DMS153 (cell line): ENCODE data around the gene IL23A.
"Not testable (repeated sequence)": the region's sequence is repeated elsewhere in the genome, so short reads cannot be mapped to it uniquely, and the experiment has no call there.

Experiments
- DNase-seq: peaks from one replicate; lab custom pipeline; 2025; lab: John Stamatoyannopoulos, UW

Gene IL23A, protein sequence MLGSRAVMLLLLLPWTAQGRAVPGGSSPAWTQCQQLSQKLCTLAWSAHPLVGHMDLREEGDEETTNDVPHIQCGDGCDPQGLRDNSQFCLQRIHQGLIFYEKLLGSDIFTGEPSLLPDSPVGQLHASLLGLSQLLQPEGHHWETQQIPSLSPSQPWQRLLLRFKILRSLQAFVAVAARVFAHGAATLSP

DNA sequence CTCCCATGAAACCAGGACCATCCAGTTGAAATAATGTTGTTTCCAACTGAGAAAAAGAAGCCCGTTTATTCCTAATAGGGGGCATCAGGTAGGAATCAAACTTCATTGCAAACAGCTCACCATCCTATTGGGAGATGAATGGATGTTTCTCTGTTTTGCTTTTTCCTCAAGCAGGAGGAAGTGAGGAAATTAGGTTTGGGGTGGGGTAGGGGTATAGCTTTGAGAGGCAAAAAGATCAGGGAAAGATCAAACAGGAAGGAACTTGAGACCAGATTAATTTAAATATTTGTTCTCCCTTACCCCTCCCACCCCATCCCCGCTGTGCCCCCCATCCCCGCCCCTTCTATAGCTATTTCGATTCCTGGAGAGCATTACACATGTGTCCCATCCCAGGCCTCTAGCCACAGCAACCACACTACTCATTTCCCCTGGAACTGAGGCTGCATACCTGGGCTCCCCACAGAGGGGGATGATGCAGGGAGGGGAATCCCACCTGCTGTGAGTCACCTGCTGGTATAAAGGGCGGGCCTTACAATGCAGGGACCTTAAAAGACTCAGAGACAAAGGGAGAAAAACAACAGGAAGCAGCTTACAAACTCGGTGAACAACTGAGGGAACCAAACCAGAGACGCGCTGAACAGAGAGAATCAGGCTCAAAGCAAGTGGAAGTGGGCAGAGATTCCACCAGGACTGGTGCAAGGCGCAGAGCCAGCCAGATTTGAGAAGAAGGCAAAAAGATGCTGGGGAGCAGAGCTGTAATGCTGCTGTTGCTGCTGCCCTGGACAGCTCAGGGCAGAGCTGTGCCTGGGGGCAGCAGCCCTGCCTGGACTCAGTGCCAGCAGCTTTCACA is at the start of gene IL23A:
TSS of gene IL23A (plus strand) at position 577 of the 850 bp plus-strand sequence. CDS start at position 738, 161 bp downstream.
- peak; percentile 43 for DNase-seq

DNA sequence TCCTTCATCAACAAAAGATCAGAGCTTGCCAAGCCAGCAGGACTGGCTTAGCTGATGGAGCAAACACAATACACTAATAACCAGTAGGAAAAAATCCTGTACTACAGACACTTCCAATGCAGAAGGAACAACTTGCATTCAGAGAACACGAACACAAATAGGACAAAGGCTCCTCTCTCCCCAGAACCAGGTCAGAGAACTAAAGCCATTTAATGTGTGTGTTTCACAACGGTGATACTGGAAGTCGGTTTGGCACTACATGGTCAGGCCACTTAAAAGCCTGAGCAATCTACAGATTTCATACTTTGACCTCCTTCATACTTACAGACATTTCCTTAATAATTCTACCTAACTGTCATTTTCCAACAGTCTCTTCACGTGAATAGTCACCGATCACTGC is 44.9 kb upstream of the IL23A start:
- DNase-seq = no peak

DNA sequence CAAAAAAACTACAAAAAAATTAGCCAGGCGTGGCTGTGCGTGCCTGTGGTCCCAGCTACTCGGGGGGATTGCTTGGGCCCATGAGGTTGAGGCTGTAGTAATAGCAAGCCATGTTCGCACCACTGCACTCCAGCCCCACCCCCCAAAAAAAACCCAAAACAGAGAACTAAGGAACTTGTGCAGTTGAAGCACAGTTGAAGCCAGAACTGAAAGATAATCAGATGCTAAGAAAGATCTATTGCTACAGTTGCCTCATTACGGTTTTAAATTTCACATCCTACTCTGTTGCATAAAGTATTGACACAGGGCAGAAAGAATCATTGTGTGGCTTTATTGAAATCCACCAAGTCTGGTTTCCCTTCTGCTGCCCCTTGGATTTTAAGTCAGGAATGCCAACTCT is 42.4 kb upstream of the IL23A start:
- DNase-seq = no peak

DNA sequence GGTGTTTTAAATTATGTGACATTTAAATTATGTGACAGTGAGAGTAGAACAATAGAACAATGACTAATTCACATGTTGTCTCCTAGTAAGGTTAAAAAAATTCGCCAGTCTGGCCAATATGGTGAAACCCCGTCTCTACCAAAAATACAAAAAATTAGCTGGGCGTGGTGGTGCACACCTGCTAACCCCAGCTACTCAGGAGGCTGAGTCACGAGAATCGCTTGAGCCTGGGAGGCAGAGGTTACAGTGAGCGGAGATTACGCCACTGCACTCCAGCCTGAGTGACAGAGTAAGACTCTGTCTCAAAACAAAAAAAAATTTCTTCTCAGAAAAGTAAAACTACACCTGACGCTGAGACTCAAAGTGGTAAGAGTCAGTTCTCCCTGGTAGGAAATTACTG is 41.3 kb upstream of the IL23A start:
- DNase-seq = no peak

DNA sequence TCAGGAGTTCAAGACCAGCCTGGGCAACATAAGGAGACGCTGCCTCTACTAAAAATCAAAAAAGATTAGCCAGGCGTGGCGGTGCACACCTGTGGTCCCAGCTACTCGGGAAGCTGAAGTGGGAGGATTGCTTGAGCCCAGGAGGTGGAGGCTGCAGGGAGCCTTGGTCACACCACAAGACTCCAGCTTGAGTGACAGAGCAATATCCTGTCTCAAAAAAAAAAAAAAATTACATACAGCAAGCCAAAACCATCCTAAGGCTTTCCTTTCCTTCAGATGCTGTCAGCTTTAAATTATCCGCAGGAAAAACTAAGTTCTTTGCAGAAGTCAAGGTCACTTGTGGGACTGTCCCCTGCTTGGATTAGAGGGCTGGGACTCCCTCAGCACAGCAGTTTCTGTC is 39.9 kb upstream of the IL23A start:
- no peak for DNase-seq

DNA sequence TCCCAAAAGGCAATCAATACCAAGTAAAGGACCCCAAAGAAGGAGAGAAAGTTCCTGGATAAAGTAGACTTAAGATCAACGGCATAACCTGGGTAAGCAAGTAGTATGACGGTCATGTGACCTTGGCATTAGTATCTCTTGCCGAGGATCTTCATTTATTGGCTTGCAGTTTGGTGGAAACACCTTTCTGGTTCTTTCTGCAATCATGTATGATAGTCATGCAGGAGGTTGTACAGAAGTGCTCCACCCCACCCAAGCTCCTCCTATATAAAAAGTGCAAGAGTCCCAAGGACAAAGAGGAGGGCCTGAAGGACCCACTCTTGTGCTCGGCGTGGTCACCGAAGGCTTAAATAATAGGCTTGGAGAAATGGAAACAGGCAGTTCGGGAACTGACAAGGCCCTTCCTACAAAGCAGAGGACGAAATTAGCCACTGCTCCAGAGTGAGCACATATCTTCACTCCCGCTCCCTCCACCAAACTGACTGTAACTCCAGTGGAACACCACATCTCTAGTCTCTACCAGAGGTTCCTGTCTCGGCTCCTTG is 39.3 kb upstream of the IL23A start:
- no peak for DNase-seq

DNA sequence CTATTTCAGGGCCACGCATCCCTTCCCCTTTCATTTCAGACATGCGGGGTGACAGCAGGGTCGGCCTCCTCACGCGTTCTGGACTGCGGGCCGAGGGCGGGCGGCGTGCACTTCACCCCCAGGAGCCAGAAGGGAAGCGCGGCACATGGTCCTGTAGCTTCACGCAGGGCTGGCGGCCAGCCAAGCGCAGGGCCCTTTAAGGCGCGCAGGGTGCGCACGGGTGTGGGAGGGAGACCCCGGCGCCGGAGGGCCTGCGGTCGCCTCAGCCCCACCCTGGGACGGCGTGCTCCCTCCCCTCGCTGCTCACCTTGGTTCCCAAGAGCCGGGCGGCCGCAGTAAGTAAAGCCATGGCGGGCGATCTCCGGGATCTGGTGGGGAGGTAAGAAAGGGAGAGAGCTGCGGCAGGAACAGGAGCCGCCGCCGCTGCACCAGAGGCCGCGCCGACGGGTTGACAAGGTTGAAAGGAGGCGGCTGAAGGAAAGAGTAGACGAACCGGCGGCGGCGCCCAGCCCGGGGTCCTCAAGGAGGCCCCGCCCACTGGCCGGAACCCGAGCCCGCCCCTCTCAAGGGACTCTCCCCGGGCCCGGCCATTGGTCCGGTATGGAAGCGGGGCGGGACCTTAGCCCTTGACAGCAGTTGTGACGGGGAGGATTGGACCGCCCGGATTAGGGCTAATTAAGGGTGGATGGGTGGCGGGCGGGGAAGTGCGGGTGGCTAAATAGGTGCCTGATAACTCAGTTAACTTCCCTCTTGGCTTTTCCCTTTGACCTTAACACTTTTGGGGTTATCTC is 38.6 kb upstream of the IL23A start, which contains the start of gene CS:
TSS of gene CS (minus strand) at position 478 of the 791 bp plus-strand sequence. CDS start at position 349, 129 bp downstream.
- peak; percentile 98 for DNase-seq

DNA sequence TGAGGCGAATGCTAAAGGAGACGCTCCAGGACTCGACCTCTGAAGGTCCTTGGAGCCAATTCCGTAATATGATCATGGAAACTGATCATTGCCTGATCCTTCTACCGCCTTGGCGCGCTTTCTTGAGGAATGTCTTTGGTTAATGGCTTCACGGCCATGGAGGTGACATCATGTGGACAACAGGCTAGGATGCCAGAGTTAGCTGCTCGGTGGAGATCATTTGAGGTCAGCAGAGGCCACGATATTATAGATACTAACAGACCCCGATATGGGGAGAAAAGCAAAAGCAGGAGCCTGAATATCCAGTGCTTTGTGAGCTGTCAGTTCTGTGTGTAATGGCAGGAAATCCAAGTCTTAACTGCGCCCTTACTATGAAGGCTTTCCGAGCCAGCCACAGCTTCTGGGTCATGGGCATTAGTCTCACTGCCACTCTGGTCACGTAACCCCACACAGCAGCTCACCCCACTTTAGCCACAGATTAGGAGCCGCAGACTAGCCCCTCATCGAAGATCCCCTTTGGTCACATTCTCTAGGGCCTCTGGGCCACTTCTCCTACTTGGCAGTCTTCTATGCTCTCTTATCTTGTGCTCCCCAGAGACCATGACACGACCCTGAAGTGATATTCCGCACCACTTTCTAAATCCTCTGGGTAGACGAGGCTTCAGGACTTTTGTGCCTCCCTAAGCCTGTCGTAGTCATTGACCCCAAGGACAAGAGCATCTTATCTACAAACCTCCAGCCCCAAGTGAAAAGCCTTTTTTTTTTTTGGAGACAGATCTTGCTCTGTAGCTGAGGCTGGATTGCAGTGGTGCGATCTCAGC is 37.8 kb upstream of the IL23A start:
- DNase-seq = no peak

DNA sequence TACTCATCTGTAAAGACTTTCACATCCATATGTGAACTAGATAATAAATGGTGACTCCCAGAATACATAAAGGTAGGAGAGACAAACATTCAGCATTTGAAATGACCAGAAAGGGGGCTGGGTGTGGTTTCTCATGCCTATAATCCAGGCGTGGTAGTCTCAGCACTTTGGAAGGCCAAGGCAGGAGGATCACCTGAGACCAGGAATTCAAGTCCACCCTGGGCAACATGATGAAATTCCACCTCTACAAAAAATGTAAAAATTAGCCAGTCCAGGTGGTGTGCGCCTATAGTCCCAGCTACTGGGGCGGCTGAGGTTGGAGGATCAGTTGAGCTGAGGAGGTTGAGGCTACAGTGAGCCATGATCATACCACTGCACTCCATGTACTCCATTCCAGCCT is 34.4 kb upstream of the IL23A start:
- DNase-seq = no peak

DNA sequence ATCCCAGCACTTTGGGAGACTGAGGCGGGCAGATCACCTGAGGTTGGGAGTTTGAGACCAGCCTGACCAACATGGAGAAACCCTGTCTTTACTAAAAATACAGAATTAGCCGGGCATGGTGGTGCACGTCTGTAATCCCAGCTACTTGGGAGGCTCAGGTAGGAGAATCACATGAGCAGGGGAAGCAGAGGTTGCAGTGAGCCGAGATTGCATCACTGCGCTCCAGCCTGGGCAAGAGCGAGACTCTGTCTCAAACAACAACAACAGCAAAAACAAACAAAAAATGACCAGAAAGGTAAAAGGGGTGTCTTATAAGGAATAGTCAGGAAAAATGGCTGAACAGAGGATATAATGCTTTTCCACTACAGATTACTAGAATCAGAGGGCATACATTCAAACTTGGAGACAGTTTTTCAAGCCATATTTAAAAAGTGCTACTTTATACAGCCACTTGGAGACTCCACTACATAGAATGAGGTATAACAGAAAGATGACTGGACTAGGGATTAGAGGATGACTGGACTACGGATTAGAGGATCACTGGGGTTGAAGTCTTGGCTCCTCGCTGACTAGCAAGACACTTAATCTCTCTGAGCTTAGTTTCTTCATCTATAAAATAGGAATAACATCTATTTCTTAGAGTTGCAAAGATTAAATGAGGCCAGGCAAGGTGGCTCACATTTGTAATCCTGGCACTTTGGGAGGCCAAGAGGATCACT is 33.7 kb upstream of the IL23A start:
- DNase-seq = no peak

DNA sequence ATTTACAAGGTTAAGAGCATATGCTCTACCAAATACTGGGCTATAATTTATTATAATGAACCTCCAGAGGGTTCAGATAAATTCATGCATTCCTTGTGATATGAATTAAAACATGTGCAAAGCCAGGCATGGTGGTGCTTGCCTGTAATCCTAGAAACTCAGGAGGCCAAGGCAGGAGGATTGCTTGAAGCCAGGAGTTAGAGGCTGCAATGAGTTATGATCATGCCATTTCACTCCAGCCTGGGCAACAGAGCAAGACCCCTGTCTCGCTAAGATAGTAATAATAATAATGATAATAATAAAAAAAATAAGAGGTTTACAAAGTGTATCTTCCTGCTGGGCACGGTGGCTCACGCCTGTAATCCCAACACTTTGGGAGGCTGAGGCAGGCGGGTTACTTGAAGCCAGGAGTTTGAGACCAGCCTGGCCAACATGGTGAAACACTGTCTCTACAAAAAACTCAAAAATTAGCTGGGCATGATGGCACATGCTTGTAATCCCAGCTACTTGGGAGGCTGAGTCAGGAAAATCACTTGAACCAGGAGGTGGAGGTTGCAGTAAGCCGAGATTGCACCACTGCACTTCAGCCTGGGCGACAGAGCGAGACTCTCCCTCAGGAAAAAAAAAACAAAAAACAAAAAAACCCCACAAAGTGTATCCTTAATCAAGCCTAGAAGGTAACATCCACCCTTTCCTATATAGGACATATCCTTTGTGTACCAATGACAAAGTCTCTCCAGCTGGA is 31.3 kb upstream of the IL23A start:
- no peak for DNase-seq

DNA sequence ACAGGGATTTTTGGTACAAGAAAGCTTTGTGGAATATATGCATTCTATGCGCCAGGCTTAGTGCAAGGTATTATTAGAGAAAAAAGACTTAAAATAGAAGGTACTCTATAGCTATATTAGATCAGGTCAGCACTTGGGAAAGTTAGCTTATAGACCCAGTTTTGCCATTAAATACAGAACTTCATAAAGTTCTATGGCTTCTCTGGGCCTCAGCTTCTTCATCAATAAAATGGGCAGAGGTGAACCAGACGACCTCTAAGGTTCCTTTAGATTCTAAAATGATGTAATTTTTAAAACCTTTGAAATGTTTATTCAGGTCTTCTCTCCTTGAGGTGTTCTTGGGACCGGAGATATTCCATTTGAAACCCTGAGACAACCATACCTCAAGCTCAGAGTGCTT is 30.0 kb upstream of the IL23A start:
- DNase-seq = no peak

DNA sequence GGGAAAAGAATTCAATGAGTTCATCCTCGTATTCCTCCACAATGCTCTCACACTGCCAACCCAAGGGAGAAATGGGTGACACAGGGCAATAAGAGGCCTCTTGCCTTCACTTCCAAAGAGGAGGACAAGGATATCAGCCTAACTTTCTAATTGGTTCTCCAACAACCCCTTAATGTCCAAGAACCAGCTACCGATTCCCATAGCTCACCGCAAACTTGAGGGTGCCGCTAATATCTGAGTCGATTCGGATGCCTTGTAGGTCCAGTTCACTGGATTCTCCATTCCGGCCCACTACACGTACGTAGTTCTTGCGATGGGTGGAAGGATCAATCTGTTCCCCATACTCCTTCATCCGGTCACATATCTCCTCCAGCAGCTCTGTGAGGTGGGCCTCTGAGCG is 27.7 kb upstream of the IL23A start:
- DNase-seq = no peak

DNA sequence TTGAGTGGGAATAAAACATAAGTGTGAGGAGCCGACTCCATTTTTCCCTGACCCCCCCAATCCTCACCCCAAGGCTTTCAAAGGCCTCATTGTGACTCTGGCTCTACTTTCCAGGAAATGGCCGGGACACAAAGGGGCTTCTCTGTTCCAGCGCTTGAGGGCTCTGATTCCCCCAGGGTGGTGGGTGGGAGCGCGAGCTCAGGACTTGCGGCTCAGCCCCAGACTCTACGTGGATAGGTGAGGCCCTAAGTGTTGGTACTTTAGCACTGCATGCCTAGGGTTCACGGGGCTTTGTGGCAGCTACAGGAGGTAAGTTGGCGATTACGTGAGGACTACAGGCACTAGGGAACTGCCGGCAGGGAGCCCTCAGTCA is 23.4 kb upstream of the IL23A start:
- no peak for DNase-seq

DNA sequence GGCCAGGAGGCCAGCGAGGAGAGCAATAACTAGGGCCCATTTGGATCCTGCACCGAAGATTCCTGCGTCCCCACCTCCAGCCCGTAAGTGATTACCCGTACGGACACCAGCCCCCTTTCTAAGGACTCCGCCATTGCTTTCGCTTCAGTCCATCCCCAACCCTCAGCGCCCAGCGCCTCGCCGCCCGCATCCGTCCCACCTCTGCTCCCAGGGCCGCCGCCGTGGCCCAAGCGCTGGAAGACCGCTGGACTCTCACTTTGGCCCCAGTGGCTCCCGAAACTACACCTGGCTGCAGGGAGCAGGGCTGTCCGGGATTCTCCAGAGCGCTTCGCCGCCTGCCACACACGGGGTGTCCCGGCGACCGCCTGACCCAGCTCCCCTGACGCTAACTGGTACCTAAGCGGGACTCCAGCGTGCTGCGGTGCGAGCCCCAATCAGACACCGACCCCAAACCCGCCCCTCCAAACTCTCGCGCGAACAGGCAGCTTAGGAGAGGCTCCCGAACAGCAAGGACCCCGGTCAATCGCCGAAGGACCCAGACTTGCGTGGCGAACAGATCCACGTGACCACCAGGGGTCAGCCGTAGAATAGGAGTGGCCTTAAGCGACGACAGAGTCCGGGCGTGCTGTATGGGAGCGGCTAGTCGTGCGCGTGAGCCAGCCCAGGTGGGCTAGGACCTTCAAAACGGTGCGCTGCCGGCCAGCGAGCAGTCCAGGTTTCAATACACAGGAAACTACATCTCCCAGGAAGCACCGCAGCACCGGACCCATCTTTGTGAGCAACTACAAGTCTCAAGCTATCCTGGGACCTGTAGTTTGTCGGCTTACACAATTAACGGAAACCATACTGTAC is 22.8 kb upstream of the IL23A start, which contains the start of gene CNPY2:
TSS of gene CNPY2 (minus strand) at position 367 of the 852 bp plus-strand sequence. CDS start 771 bp downstream, outside the sequence.
- DNase-seq = peak; percentile 99

DNA sequence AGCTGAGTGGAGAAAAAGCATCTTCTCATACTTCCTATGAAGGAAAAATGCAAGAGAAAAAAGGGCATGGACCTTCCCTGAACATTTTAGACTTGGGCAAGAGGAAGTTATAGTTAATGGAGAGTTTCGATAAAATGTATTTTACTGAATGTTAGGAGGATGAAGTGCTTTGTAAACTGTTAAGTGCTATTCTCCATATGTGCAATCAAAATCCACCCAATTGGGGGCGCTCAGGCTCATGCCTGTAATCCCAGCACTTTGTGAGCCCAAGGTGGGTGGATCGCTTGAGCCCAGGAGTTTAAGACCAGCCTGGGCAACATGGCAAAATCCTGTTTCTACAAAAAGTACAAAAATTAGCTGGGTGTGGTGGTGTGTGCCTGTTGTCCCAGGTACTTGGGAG is 21.0 kb upstream of the IL23A start:
- DNase-seq = no peak

DNA sequence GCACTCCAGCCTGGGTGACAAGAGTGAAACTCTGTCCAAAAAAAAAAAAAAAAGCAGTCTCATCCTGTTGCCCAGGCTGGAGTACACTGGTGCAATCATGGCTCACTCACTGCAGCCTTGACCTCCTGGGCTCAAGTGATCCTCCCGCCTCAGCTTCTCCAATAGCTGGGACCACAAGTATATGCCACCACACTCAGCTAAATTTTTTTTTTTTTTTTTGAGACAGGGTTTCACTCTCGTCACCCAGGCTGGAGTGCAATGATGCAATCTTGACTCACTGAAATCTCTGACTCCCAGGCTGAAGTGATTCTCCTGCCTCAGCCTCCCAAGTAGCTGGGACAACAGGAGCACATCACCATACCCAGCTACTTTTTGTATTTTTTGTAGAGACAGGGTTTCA is 17.7 kb upstream of the IL23A start:
- no peak for DNase-seq

DNA sequence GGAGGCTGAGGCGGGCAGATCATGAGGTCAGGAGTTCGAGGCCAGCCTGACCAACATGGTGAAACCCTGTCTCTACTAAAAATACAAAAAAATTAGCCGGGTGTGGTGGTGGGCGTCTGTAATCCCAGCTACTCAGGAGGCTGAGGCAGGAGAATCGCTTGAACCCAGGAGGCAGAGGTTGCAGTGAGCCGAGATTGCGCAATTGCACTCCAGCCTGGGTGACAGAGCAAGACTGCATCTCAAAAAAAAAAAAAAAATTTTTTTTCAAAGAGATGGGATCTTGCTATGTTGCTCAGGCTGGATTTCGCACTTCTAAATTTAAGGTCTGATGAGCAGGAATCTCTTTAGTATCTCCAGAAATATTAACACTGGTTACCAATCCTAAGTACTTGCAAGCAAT is 17.1 kb upstream of the IL23A start:
- not testable (repeated sequence) for DNase-seq

DNA sequence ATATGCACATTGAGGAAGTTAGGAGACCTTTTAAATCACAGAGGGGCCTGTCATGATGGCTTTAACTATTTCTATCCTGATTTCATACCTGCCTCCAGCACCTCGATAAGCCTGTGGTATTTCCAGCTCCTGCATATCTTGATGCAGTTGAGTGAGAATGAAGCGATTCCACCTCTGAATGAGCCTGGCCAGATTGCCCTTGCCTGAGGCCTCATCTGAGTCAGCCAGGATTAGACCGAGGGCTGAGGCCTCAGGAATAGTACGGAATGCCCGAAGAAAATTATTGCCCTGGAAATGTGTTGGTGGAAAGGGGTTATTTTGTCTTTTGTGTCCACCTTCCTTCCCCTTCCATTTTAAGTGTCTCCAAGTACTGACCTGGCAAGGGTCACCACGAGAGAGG is 14.5 kb upstream of the IL23A start:
- DNase-seq = no peak
